HuH-7 (cell line): ENCODE measurements around the gene C5.

Source experiments
- DNase-seq: peaks from one replicate; pipeline ENCODE4 v3.0.0; 2011; ENCODE audit warnings: low spot score

The C5 gene

DNA sequence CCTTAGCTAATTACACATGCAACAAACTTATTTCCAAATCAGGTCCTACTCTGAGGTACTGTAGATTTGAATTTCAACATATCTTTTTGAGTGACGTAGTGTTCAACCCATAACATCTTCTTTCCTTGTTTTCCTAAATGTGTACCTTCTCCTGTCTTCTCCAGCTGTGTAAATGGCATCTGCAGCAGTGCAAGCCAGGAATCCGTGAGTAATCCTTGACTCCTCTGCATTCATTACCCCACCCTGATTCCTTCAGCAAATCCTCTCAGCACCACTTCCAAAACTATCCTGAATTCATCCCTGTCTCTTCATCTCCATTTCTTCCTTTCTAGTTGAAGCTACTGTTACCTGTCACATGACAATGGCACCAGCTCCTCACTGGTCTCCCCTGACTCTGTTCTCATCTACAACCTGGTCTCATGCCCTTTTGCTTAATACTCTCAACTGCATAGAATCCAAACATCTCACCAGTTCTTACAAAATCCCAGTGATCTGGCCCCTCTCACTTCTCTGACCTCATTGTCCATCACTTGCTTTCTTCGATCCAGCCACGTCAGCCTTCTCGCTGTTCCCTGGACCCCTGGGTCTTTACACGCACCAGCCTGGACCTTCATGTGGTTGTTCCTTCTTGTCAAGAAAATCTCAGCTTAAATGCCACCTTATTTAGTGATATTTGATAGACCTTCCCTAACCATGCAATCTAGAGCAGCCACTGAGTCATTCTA is 108.9 kb downstream of the C5 start:
- no peak for DNase-seq

DNA sequence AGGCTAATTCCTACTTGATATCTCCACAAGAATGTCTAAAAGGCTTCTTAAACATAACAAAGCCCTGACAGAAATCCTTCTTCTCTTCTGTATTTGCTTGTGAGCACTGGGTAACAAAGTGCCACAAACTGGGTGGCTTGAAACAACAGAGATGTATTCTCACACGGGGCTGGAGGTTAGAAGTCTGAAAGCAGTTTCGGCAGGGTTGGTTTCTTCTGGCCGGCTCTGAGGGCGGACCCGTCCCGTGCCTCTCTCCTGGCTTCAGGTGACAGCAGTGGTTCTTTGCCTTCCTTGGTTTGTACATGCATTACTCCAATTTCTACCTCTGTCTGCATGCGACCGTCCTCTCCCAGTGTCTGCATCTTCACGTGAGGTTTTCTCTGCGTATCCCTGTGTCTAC is 109.5 kb downstream of the C5 start:
- DNase-seq = no peak

DNA sequence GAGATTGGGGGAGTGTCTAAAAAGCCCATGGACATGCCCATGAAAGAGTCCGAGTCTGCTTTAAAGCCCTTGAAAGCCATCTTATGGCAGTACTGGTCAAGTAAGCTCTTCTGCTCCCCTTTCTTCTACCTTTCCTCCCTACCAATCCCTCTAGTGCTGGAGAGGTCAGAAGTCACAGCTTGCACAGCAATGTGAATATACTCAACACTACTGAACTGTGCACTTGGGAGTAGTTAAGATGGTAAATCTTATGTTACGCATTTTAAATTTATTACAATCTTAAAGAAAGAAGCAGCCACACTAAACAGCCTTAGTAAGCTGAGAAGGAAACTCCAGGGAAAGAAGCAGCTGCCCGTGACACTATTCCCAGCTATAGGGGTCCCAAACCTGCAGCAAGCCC is 111.2 kb downstream of the C5 start:
- no peak for DNase-seq

DNA sequence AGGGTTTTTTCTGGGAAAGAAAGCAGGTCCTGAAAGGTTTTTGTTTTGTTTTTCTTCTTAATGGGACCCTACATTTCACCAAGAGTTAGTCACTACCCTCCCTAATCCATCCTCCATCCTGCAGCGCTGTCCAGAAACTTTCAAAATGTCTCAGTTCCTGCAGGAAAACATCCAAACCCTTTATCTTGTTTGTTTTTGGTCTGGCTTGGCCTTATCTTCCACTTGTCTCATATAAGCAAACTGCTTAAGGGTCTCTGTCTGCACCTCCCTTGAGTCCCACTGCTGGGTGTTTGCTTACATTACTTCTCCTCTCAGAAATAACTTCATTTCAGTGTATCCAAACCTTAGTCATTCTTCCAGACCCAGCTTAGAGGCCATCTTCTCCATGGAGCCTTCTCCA is 112.5 kb downstream of the C5 start:
- no peak for DNase-seq

DNA sequence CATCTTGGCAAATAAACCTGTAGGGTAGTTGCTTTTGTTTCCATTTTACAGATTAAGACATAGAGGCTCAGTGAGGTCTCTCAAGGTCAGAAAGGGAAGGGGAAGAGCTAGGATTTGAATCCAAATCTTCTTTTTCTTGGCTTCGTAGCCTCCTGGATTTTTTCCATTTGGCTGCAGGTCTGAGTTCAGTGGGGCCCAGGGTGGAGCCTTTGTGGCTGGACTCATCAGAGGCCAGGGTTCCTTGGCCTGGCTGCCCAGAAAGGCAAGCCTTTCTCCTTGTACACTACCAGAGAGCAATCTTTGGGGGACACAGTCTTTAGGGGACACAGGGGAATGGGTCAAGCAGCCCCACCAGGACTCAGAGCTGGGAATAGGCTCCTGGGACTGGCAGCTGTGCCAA is 112.9 kb downstream of the C5 start:
- no peak for DNase-seq

DNA sequence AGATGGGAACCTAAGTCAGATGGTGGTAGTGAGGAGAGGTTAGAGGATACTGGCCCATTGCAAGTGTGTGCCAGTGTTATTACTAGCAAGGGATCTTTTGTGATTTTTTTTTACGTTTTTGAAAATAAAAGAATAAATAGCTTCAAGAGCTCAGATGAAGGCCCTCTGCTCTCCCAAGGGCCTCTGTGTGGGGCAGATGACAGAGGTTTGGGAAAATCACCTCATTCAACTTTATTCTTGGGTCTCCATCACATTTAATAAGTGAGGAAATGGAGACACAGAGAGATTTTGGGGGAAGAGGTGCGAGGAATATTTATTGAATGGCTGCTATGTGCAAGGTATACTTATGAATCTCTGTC is 113.3 kb downstream of the C5 start:
- DNase-seq = no peak

DNA sequence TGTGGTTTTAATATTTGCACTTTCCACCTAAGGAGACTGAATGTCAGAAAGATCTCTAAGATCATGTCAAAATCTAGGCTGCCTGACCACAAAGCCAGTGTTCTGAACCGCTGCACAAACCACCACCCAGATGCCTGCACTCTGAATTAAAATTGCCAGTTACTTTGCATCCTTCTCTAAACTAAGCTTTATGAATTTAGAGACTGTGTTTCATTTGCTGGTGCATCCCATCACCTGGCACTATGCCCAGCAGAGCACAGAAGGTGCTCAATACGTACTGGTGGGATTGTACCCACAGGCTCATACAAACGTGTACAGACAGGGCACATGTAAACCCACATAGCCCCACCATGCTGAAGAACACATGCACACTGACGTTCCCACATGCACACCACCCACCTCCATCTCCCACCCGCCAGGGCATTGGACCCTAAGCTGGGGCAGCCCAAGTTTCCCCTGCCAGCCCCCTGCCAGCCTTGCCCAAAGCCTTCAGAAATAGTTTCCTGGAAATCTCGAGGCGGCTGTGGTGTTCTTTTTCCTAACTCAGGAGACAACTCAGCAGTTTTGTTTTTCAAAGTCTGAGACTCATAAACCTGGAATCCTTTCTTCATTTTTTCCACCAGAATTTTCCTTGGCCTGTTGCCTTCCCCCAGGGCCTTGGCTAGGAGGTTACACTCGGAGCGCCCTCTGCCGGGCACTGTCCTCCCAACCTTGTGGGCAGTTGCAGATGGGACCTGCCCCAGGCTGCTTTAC is 113.9 kb downstream of the C5 start:
- peak; percentile 97 for DNase-seq

DNA sequence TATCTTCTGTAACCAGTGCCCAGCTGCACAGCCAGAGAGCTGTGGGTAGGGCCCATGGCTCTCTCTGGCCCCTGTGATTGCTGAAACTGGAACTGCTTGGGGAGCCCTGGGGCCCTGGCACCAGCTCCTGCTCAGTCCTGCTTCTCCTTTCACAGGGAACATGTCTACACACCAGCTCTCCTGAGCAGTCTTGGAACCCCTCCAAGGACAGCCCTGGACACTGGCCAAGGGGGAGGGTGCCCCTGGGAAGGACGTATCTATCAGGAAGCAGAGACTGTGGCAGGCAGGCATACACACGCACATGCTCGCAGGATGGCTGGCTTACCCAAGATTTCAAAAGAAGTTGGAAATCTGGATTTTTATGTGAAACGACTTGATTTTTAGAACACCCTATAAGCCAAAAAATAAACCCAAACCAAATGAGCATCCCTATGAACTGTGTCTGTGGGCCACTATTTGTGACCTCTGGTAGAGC is 114.7 kb downstream of the C5 start:
- no peak for DNase-seq

DNA sequence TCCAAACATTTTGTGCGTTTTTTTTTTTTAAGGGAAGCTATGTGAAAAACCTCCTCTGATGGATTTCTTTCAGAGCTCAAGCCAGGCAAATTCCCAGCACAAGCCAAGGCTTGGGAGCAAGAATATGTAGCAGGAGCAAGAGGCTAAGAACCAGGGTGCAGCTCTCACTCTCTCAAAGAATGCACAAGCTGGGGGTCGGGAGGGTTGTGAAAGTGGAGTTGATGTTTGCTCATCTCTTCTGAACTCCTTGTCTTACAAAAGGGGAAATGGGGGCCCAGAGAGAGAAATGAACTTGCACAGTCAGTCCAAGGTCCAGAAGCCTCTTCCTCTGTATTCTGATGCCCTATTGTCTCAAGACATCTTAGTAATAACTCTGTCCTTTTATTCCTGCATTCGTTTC is 115.8 kb downstream of the C5 start:
- no peak for DNase-seq

DNA sequence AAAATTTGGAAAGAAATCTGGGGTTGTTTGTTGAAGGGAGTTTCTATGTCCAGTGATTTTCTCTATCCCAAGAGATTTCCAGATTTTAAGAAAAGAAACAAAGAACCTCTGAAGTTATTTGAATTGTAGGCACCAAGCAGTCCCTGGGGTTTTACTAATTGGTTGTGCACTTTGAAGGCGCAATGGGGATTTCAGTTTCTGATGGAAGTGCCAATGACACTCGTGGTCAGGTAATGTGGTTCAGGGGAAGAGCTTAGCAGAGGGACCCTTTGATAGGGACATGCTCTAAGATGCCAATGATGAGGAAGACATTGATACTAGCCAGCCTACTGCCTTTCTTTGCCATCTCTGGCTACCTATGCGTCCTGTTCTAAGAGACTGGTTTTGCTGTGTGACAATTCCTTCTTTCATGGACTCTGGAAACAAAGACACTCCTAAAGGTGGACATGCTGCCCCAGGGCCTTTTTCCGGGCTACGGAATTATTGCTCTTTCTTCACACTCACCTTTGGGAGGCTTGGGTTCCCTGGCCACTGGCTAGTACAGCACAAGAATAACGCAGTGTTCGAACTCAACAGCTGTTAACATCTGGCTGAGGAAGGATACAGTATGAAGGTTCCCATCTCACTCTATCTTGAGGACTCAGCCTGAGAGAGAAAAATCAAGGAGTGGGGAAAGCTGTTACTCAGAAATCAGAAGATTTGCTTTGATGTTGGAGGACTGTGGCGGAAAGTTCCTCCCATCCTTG is 116.6 kb downstream of the C5 start:
- DNase-seq = no peak

DNA sequence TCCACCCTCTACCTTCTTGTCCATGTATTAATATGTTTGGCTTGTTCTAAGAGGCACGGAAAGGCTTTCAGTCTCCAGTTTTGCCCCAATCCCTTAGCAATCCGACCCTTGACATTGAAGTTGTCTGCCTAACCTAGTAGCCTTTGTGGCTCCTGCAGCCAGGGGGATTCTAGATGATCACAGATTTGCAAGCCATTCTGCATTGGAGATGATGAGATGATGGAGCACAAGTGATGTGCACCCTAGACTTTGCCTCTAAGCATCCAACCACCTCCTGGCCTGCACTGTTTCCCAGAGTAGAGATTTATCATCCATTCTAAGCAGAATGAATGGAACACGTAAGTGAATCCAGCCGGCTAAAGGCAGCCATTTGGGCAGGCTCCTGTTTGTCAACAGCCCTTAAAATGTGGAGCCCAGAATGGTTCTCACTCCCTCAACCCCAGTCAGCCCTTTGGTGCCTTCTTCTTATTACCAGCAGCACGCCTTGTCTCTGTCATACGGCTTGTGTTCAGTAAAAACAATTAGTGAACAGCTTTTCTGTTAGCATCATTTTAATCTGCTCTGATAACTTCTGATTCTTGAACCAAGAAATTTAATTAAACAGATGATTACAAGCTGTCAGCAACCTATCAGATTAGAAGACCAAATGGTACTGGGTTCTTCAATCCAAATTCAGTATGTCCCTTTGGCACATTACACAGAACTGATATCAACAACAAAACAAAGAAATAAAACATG is 117.8 kb downstream of the C5 start:
- DNase-seq = no peak

DNA sequence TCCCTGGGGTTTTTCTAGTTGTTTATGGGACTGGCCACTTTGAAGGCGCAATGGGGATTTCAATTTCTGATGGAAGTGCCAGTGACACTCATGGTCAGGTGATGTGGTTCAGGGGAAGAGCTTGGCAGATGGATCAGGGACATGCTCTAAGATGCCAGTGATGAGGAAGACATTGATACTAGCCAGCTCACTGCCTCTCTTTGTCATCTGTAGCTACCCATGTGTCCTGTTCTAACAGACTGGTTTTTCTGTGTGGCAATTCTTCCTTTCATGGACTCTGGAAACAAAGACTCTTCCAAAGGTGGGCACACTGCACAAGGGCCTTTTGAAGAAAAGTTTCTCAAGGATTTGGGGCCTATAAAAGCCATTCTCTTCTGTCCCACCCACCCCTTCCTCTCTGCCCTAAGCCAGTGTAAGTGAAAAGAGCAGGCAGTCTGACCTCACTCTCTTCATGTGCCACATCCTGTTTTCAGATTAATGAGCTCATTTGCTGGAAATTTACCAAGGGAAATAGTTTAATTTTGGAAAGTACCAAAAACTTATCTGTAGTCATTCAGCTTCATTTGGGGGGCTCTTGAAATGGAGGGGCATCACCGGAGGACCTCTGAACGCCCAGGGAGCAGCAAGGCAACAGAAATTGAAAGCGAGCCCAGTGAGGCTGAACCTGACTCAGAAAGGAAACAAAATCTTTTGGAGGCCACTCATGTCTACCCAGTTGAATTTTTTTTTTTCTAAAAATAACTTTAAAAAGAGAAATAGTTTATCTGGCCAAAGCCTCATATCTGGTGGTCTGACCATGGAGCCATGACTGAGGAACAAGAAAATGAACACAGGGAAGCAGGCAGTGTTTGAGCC is 118.6 kb downstream of the C5 start:
- DNase-seq = no peak

DNA sequence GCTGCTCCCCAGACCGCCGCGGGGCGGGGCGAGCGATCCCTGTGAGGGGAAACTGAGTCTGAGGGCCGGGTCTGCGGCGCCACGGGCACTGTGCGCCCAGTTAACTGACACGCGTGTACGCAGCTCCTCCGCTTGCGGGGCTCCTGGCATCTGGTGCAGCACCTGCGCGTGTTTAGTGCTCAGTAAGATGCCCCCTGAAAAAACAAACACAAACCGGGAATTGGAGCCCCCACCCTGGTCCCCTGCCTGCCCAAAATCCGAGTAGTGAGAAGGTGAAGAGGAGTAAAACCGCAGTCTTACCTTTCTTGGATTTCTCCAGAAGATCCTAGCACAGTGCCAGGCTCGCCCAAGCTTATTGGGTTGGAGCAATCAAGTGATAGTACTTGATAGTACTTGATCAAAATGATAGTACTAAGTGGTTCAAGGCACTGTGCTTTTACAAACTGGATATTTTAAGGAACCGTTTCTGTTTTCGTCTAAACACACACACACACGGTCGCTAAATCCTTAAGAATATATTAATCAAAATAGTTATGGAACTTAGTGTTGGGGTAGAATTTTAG is 120.8 kb downstream of the C5 start:
- no peak for DNase-seq

DNA sequence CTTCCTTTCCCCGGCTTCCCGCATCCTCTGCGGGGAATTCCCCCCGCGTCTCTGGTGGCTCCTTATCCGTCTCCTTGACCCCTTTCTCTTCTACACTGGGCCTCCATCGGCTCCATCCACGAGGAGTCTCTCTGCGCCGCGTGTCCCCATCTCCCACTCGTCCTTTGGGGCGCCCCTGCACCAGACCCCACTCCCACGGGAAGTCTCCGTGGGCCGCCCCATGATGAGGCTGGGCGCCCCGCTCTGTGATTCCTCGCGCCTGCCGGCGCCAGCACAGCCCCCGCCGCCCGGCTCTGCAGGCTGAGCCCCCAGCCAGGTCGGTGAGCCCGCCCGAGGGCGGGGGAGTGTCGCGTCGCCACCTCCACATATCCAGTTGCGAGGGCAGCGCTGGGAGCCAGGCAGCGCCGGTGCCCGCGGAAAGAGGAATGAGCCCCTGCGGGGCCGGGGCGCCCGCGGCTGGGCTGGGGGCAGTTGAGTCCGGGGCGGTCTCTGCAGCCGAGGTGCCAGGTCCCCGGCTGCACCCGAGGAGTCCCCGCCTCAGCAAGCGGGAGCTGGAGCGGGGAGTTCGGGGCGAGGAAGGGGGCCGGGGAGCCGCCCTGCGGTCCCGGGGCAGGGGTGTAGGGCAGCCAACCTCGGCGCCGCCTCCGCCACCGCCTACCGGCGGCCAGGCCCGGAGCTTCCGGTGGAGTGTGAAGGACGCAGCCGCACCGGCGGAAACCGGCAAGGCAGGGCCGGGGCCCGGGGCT is 121.4 kb downstream of the C5 start:
- DNase-seq = peak; percentile 88

DNA sequence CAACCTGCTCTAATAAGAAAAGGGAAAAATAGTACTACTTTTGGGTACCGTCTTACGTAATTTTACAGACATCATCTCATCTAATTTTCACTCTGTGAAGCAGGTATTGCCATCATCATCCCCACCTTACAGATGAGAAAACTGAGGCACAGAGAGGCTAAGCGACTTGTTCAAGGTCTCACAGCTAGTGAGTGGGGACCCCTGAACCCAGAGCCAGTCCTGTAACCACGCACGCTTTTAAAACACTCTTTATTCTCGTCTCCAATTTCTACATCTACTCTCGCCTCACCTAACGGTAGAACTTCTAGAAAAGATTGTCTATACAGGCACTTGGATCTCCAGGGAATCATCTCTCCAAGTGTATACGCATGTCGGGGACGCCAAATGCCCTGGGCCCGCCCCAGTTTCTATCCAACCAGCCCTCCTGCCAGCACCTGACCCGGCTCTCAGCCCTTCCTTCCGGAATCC is 122.0 kb downstream of the C5 start:
- no peak for DNase-seq

DNA sequence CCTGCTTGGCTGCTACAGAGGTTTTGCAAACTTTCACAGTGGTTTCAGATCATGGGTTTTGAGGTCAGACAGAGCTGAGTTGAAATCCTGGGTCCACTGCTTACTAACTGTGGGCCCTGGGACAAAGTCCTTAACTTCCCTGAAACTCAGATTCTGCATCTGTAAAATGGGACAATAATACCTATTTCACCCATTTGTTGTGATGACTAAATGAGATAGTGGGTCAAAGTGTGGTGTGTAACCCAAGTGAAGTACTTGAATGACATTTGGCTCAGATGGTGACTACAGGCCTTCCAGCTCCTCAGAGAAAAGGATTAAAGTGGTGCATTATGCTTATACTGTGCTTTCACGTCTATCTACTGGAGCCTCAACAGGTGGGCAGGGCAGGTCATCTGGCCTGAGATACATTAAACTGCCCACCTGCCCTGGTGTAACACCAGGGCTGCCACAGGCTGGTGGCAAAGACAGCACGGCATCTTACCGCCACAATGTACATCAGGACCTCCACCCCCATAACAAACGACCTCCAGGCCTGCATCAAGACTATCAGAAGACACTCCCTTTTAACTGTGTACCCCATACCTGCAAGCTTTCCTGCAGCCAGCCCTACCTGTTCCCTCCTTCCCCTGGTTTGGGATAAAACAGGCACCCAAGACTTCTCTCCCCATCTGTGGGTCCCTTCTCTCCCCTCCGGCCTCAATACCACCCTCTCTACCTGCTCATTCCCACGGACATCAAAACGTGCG is 122.6 kb downstream of the C5 start:
- DNase-seq = no peak

DNA sequence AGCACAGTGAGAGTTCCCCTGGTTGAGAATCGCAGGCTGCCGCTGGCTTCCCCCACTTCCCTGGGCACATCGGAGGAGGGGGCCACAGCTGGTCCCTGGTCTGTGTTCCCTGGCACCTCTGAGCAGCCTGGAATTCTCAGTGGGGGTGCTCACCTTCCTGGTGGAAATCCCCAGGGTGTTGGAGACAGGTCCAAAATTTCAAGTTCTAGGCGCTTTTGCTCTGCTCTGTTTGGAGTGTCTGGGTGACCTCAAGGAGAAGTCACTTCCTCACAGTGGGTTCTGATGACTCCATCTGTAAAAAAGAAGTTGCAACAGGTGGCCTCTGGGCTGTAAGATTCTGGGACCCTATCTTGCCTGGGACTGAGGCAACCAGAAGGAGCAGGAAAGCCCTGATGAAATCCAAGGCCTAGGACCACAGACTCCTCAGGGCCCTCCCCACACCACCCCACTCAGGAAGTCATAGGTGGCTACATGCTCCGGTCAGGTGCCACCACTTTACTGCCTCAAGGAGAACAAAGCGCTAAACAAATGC is 123.6 kb downstream of the C5 start, which contains the start of gene TRAF1:
TRAF1 (minus strand) TSS at position 400 of the 532 bp plus-strand sequence. CDS start 721 bp downstream, outside the sequence.
- DNase-seq = no peak

DNA sequence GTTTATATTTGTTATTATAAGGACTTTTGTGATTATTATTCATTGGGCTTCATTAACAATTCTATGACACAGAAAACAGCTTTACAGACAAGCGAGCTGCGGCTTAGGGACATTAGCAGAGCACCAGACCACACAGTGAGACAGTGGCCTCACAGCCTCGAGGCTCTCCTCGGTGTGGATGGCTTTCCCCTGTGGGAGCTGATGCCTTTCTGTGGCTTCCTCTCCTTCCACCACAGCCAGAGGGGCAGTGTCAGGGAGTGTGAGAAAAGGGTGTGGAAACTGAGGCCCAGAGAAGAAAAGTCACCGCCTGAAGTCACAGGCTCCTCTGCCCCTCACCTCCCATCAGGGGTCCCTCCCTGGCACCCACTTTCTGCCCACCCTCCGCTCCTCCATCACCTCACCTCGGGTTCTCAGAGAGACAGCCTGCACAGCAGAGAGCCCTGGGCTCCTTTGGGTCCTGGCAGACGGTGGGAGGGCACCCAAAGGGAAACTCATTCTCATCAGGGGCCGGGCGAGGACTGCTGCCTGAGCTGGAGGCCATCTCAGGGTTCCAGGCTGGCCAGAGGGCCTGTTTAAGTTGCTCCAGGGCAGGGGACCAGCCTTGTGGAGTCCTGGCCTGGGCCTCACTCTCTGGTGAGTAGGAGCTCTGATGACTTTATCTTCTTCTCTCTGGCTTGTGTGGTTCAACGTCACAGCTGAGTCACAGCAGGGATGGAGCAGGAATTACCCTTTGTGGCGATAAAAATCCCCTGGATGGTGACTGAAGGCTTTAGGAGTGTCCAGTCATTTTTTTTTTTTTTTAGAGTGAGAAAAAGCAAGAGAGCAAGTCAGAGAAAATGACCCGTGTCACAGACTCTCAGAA is 124.3 kb downstream of the C5 start:
- no peak for DNase-seq
